ENCODE results near the gene ANKRD1. TPM values are rescaled to one million over a fixed set of nuclear protein-coding genes. Genes with fewer than 3 reads are reported as not detected.
A peak's percentile ranks its signal among the peaks of the same experiment; 100 is the strongest.

The ANKRD1 gene
- total and polyA plus RNA-seq, 2 experiments from 2014 or later = 9.4 to 32.7 TPM

DNA sequence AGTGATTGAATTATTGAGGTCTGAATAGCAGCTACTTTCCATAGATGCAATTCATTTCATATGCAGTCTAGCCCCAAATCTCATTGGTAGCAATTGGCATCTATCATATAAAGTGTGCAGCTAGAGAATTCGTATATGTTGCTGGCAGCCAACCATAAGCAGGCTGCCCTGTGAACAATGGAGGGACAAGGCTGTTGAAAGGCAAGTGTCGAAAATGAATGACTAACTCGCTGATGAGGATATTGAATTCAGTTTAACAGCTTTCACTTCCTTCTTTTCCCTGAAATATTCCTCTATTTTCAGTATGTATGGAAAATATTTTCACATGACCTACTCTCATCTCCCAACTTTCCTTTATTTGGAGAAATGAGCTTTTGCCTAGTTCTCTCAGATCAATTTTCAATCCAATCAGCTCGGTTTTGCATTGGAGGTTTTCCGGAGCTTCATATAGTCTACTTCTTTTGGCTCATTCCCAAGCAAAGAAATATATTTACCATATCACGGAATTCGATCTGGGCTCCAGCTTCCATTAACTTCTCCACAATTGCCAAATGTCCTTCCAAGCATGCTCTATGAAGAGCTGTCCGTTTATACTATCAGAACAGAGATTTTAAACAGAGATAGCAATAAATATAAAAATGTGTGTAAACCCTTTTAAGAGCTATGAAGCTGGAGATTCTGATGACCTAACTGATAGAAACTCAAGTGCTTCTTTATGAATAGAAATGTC, 3.5 kb downstream of the ANKRD1 start:
- Histone ChIP-seq H3K36me3 (no peaks in the 10 kb centered on the region), H3K27me3 (no peaks in the 10 kb centered on the region), H3K4me3 (no peak overlapping the region), H3K4me1 (ENCODE audit: low read depth) (peaks cover 44% of the 10 kb centered on the region), H3K9me3 (ENCODE audit: low read depth) (no peaks in the 10 kb centered on the region), H3K27ac (peak overlapping the region; percentile 12)
- TF ChIP-seq CTCF (IDR thresholded peaks at IDR 0.05; ENCODE audit: low read depth, low read length) = no peak
- no peak for DNase-seq (ENCODE audit: low read depth in 1 of 2, low spot score in 1 of 2)

DNA sequence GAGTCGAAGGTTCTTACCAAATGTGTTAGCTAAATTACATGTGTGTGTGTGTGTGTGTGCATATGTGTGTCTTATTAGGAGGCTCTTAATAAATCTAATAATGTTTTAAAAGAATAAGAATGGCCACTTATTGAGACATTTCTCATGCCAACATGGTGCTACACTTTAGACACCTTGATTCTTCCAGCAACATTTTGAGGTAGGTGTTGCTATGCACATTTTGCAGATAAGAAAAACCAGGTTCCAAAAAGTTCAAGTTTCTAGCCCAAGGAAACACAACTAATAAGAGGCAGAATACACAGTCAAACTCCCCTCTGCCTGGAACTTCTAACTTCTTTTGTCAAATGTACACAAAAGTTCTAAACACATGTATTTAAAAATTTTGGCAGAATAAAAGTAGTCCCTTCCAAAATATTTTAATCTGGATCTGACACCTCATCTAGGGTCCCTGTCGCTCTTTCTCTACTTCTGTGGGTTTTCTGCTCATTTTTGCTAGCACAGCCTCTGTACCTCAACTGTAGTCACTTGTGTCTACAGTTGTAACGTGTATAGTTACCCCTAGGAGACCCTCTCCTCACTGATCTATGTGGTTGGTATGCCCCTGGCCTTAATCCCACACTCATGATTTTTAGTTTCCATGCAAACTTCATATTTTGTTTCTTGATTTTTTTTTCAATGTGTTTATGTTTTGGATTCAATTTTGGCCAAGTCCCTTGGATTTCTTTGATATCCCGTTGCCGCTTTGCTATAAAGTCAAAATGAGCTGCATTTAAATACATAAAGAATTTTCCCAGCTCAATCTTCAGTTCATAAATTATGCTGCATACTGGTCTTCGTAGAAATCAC, 4.3 kb downstream of the ANKRD1 start:
- Histone ChIP-seq H3K9me3 (ENCODE audit: low read depth) (no peaks in the 10 kb centered on the region), H3K27ac (peak overlapping the region; percentile 12), H3K27me3 (no peaks in the 10 kb centered on the region), H3K4me3 (no peak overlapping the region), H3K36me3 (no peaks in the 10 kb centered on the region), H3K4me1 (ENCODE audit: low read depth) (peaks cover 51% of the 10 kb centered on the region)
- TF ChIP-seq CTCF (IDR thresholded peaks at IDR 0.05; ENCODE audit: low read depth, low read length) = no peak
- DNase-seq (ENCODE audit: low read depth in 1 of 2, low spot score in 1 of 2) = no peak

DNA sequence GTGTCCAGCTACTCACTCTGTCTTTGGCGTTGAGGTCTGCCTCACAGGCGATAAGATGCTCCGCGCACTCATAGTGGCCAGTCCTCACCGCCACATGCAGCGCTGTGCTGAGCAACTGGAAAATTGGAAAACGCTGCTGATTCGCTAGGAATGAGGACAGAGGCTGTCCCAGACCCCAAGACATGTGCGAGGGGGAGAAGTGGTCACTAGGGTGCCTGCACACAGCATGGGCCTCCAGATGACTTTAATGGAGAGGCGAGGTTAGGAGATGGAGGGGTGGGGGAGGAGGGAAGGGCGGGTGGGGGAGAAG, 5.2 kb downstream of the ANKRD1 start:
- peaks cover 48% of the 10 kb centered on the region for H3K4me1 ChIP-seq (ENCODE audit: low read depth)
- TF ChIP-seq CTCF (IDR thresholded peaks at IDR 0.05; ENCODE audit: low read depth, low read length) = no peak
- no peaks in the 10 kb centered on the region for H3K9me3 ChIP-seq (ENCODE audit: low read depth)
- no peak for DNase-seq (ENCODE audit: low read depth in 1 of 2, low spot score in 1 of 2)
- H3K36me3 ChIP-seq = no peaks in the 10 kb centered on the region
- no peak overlapping the region for H3K27ac ChIP-seq
- H3K27me3 ChIP-seq = no peaks in the 10 kb centered on the region
- no peak overlapping the region for H3K4me3 ChIP-seq

GRCh38 chr10:90914992-90915765, 5.7 kb downstream of the ANKRD1 start:
- TF ChIP-seq CTCF (IDR thresholded peaks at IDR 0.05; ENCODE audit: low read depth, low read length) = no peak
- Histone ChIP-seq H3K4me3 (no peak overlapping the region), H3K36me3 (no peaks in the 10 kb centered on the region), H3K27me3 (no peaks in the 10 kb centered on the region), H3K4me1 (ENCODE audit: low read depth) (peaks cover 42% of the 10 kb centered on the region), H3K27ac (no peak overlapping the region), H3K9me3 (ENCODE audit: low read depth) (no peaks in the 10 kb centered on the region)
- no peak for DNase-seq (ENCODE audit: low read depth in 1 of 2, low spot score in 1 of 2)

DNA sequence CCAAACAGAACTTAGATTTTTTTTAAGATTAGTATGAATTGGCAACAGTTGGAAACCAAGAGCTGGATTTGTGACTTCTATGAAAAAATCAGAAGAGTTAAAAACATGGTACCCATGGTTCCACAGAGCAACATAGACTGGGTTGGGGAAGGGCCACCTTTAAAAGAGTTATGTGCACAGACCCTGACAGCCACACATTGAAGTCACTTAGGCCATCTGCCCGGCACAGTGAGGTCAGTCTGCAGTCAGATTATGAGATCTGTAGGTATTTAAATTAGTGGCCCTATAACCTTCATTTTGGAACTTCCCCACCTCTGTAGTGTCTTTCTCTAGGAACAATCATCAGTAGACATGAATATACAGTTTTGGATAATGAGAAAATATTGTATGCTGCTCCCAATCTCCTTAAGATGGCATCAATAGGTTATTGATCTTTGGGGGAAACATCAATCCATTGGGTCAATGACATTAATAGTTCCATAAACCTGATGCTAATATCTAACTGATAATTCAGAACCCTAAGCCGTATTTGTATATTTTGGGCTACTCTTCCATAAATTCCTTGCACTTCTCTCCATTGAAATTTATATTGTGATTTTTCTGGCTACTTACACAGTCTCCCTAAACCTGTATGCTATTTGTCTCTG, 7.0 kb downstream of the ANKRD1 start:
- Histone ChIP-seq H3K27ac (no peak overlapping the region), H3K27me3 (no peaks in the 10 kb centered on the region), H3K36me3 (no peaks in the 10 kb centered on the region), H3K4me1 (ENCODE audit: low read depth) (peaks cover 30% of the 10 kb centered on the region), H3K9me3 (ENCODE audit: low read depth) (no peaks in the 10 kb centered on the region), H3K4me3 (no peak overlapping the region)
- no peak for DNase-seq (ENCODE audit: low read depth in 1 of 2, low spot score in 1 of 2)
- no peak for TF ChIP-seq CTCF (IDR thresholded peaks at IDR 0.05; ENCODE audit: low read depth, low read length)

Data from cardiac muscle cell (in vitro differentiated cells and primary cell).